Neural progenitor cell (in vitro differentiated cells): ENCODE data around the gene PDZD4. TPM values are rescaled to one million over a fixed set of nuclear protein-coding genes. Genes with fewer than 3 reads are reported as not detected.
A peak's percentile ranks its signal among the peaks of the same experiment; 100 is the strongest.

Experiments used
- DNase-seq: peaks from one replicate; pipeline ENCODE4 v3.0.0-alpha.2; 2016; ENCODE audit warnings: low spot score
- H2AFZ ChIP-seq: fragments of 200-600 bp; sonication (generic); replicated peaks from 2 replicates; pipeline ENCODE4 v1.6.1; 2016; ENCODE audit warnings: antibody characterized with exemption
- H3F3A ChIP-seq: fragments of 200-600 bp; sonication (generic); 2 replicates; pipeline ENCODE4 v1.6.1; 2016; ENCODE audit warnings: antibody characterized with exemption, low read depth
- H3K27ac ChIP-seq: fragments of 200-600 bp; sonication (generic); 2 replicates; pipeline ENCODE4 v1.5.1; 2016; ENCODE audit warnings: mild to moderate bottlenecking
- H3K27me3 ChIP-seq: fragments of 200-600 bp; sonication (generic); 2 replicates; pipeline ENCODE4 v1.6.1; 2016; ENCODE audit warnings: mild to moderate bottlenecking, moderate library complexity
- H3K36me3 ChIP-seq: fragments of 200-600 bp; sonication (generic); 2 replicates; pipeline ENCODE4 v1.5.1; 2016
- H3K4me1 ChIP-seq: fragments of 200-600 bp; sonication (generic); 2 replicates; pipeline ENCODE4 v1.6.1; 2016; ENCODE audit warnings: mixed run types
- H3K4me2 ChIP-seq: fragments of 200-600 bp; sonication (generic); 2 replicates; pipeline ENCODE4 v1.6.1; 2016
- H3K4me3 ChIP-seq: fragments of 200-600 bp; sonication (generic); 2 replicates; pipeline ENCODE4 v1.5.1; 2016
- H3K79me2 ChIP-seq: fragments of 200-600 bp; sonication (generic); 2 replicates; pipeline ENCODE4 v1.6.1; 2016; ENCODE audit warnings: low read depth
- H3K9ac ChIP-seq: fragments of 200-600 bp; sonication (generic); 2 replicates; pipeline ENCODE4 v1.6.1; 2016
- H3K9me3 ChIP-seq: fragments of 200-600 bp; sonication (generic); 2 replicates; pipeline ENCODE4 v1.5.1; 2016; ENCODE audit warnings: low read depth
- H4K20me1 ChIP-seq: fragments of 200-600 bp; sonication (generic); 2 replicates; pipeline ENCODE4 v1.6.1; 2016; ENCODE audit warnings: low read depth
- H3K27ac Mint-ChIP-seq: 3 replicates; pipeline ENCODE4 v1.8.0; 2021; ENCODE audit warnings: mixed read lengths
- H3K27me3 Mint-ChIP-seq: 2 replicates; pipeline ENCODE4 v1.8.0; 2022; ENCODE audit warnings: low read depth, mild to moderate bottlenecking, inconsistent platforms, moderate library complexity, mixed read lengths; ENCODE audit not compliant: insufficient read depth
- H3K36me3 Mint-ChIP-seq: 3 replicates; pipeline ENCODE4 v1.8.0; 2021; ENCODE audit warnings: mixed read lengths
- H3K4me1 Mint-ChIP-seq: 3 replicates; pipeline ENCODE4 v1.8.0; 2021; ENCODE audit warnings: mixed read lengths
- H3K4me3 Mint-ChIP-seq: 3 replicates; pipeline ENCODE4 v1.8.0; 2021; ENCODE audit warnings: mild to moderate bottlenecking, moderate library complexity, mixed read lengths
- H3K9me3 Mint-ChIP-seq: 3 replicates; pipeline ENCODE4 v1.8.0; 2020; ENCODE audit warnings: mixed read lengths
- EZH2 ChIP-seq: fragments of 200-600 bp; sonication (generic); IDR thresholded peaks from 2 replicates; pipeline ENCODE4 v1.6.1; 2017; ENCODE audit warnings: antibody characterized with exemption, mild to moderate bottlenecking, moderate library complexity
- EZH2phosphoT487 ChIP-seq: fragments of 200-600 bp; sonication (generic); IDR thresholded peaks from 2 replicates; pipeline ENCODE4 v1.6.1; 2017; ENCODE audit warnings: antibody characterized with exemption
- total RNA-seq: library from RNA; depleted of rRNA; stranded (reverse); fragments of >200 nt; gene quantifications from 2 replicates; pipeline ENCODE4 v1.2.3, GENCODE V29; 2015; ENCODE audit warnings: low replicate concordance
- TF ChIP-seq, protein P1 (sequence below): fragments of 200-600 bp; sonication (generic); IDR thresholded peaks from 2 replicates; pipeline ENCODE4 v1.5.1; 2017; ENCODE audit warnings: antibody characterized with exemption, mild to moderate bottlenecking

PDZD4 gene
- total RNA-seq, 1 donor from 2014 or later: 1.9 TPM

DNA sequence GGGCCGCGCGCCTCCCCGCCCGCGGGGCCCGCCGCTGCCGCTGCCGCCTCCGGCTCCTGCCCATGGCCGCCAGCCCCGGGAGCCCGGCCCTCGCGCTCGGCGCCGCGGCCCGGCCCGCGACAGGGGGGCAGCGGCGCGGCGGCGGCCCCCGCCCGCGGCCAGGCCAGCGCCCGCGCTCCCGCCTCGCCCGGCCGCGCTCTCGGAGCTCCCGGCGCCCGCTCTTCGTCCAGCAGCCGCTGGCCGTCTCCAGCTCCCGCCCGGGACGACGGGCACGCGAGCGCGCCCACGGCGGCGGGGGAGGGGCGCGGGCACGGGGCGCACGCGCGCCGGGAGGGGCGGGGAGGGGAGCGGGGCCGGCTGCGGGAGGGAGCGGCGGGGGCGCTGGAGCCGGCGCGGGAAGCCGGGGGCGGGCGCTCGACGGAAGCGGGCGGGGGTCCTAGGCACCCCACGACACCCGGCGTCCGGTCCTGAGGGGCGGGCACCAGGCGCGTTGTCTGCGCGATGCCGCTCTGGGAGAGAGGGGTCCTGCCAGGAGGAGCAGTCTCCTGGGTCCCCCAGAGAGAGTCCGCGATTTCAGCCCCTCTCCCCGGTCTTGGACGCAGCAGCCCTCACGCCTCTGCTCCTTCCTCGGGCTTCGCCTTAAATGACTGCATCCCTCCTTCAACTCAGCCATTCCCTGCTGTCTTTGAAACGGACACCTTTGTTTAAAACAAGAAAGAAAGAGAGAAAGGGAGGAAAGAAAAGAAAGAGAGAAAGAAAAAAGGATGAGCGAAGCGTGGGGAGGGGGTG lies 490 bp upstream of the PDZD4 start:
- Histone ChIP-seq H3F3A (peaks cover 16% of the 10 kb centered on the region), H3K4me2 (peak overlapping the region; percentile 72), H4K20me1 (peaks cover 8% of the 10 kb centered on the region), H3K9me3 (no peaks in the 10 kb centered on the region), H3K4me3 (peak overlapping the region; percentile 31), H2AFZ (no peak overlapping the region), H3K27me3 (peaks cover 63% of the 10 kb centered on the region), H3K9ac (no peak overlapping the region), H3K27ac (no peak overlapping the region), H3K36me3 (no peaks in the 10 kb centered on the region), H3K79me2 (no peaks in the 10 kb centered on the region), H3K4me1 (no peaks in the 10 kb centered on the region)
- H3K27me3 Mint-ChIP-seq: peaks cover 10% of the 10 kb centered on the region
- peak; percentile 48 for DNase-seq
- TF ChIP-seq, protein P1, sequence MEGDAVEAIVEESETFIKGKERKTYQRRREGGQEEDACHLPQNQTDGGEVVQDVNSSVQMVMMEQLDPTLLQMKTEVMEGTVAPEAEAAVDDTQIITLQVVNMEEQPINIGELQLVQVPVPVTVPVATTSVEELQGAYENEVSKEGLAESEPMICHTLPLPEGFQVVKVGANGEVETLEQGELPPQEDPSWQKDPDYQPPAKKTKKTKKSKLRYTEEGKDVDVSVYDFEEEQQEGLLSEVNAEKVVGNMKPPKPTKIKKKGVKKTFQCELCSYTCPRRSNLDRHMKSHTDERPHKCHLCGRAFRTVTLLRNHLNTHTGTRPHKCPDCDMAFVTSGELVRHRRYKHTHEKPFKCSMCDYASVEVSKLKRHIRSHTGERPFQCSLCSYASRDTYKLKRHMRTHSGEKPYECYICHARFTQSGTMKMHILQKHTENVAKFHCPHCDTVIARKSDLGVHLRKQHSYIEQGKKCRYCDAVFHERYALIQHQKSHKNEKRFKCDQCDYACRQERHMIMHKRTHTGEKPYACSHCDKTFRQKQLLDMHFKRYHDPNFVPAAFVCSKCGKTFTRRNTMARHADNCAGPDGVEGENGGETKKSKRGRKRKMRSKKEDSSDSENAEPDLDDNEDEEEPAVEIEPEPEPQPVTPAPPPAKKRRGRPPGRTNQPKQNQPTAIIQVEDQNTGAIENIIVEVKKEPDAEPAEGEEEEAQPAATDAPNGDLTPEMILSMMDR: no peak
- TF ChIP-seq EZH2phosphoT487: no peak
- TF ChIP-seq EZH2: no peak
- peaks cover 5% of the 10 kb centered on the region for H3K36me3 Mint-ChIP-seq
- H3K9me3 Mint-ChIP-seq: peaks cover 29% of the 10 kb centered on the region
- no peak overlapping the region for H3K27ac Mint-ChIP-seq
- H3K4me3 Mint-ChIP-seq: peak overlapping the region; percentile 82
- H3K4me1 Mint-ChIP-seq: peaks cover 4% of the 10 kb centered on the region

DNA sequence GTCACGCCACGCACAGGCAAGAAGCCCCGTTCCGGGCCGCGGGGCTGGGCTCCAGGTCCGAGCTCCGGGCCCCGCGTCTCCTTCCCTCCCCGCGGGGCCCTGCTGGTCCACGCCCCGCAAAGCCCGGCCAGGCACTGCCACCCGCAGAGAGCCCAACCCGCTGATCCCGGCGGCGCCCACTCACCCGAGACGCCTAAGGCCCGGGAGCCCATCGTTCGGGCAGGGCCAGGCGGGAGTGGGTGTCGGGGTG lies 870 bp downstream of the PDZD4 start:
- Histone ChIP-seq H3K27me3 (peaks cover 63% of the 10 kb centered on the region), H3K4me1 (no peaks in the 10 kb centered on the region), H3K27ac (no peak overlapping the region), H3K9ac (no peak overlapping the region), H3K79me2 (no peaks in the 10 kb centered on the region), H4K20me1 (peaks cover 8% of the 10 kb centered on the region), H3K4me2 (peak overlapping the region; percentile 78), H3K36me3 (no peaks in the 10 kb centered on the region), H3K9me3 (no peaks in the 10 kb centered on the region), H3F3A (peaks cover 16% of the 10 kb centered on the region), H3K4me3 (peak overlapping the region; percentile 51), H2AFZ (no peak overlapping the region)
- peaks cover 27% of the 10 kb centered on the region for H3K9me3 Mint-ChIP-seq
- H3K27ac Mint-ChIP-seq: no peak overlapping the region
- TF ChIP-seq EZH2 (peak; percentile 70), EZH2phosphoT487 (no peak)
- peak overlapping the region; percentile 86 for H3K4me3 Mint-ChIP-seq
- H3K4me1 Mint-ChIP-seq: peaks cover 4% of the 10 kb centered on the region
- no peak for DNase-seq
- peaks cover 12% of the 10 kb centered on the region for H3K27me3 Mint-ChIP-seq
- peaks cover 5% of the 10 kb centered on the region for H3K36me3 Mint-ChIP-seq

DNA sequence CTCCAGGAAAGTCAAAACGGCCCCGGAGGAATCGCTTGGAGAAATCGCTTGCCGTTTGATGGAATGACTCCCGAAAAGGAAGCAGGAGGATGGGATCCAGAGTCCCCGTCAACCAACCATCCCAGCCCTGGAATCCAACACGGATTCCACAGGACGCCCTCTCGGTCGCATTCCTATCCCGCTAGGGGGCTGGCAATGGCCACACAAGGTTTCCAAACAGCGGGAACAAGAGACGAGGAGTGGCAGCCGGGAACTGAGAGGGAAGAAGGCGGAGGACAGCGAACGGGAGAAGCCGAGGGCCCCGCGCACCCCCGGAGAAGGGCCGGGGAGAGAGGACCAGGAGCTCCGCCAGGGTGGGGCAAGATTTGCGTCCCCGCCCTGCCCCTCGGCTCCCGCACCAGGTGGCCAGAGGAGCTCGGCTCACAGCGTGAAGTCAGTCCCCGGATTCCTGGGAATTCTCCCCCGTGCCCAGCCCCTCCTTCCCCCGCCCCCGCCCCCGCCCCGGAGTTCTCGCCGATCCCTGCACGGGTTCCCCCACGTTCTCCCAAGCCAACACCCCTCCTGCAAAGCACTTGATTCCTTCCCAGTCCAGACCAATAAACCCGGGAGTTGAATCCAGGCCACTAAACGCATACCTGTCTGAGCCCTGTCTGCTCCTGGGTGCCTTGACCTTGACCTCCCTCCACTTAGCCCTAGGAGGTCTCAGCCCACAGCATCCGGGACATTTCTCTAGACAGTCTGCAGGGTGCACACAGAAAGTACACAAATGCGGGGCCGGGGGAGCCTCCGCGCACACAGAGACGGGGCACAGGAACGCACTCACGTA lies 1.4 kb downstream of the PDZD4 start:
- Histone ChIP-seq H2AFZ (no peak overlapping the region), H4K20me1 (peaks cover 8% of the 10 kb centered on the region), H3K9ac (no peak overlapping the region), H3K79me2 (no peaks in the 10 kb centered on the region), H3K27ac (no peak overlapping the region), H3K27me3 (peaks cover 63% of the 10 kb centered on the region), H3K4me3 (peak overlapping the region; percentile 51), H3K4me1 (no peaks in the 10 kb centered on the region), H3F3A (peaks cover 16% of the 10 kb centered on the region), H3K9me3 (no peaks in the 10 kb centered on the region), H3K4me2 (peak overlapping the region; percentile 78), H3K36me3 (no peaks in the 10 kb centered on the region)
- Mint-ChIP-seq H3K4me3 (peak overlapping the region; percentile 86), H3K4me1 (peaks cover 4% of the 10 kb centered on the region), H3K36me3 (peaks cover 5% of the 10 kb centered on the region), H3K27ac (no peak overlapping the region), H3K27me3 (peaks cover 12% of the 10 kb centered on the region), H3K9me3 (peaks cover 24% of the 10 kb centered on the region)
- peak; percentile 76 for DNase-seq
- no peak for TF ChIP-seq EZH2
- TF ChIP-seq, protein P1: peak; percentile 11
- TF ChIP-seq EZH2phosphoT487: no peak
